ENCODE results near the gene IPCEF1.

GRCh38 chr6:154274168-154274567 is 82.4 kb downstream of the IPCEF1 start:
- TF ChIP-seq SP1 (IDR thresholded peaks at IDR 0.05) = no peak
- no peak for TF ChIP-seq FOXA1 (IDR thresholded peaks at IDR 0.05)
- TF ChIP-seq FOXK2 (IDR thresholded peaks at IDR 0.05) = no peak
- no peak for TF ChIP-seq ELF4 (IDR thresholded peaks at IDR 0.05)
- no peak for TF ChIP-seq BHLHE40 (IDR thresholded peaks at IDR 0.05; ENCODE audit: borderline replicate concordance)
- TF ChIP-seq PKNOX1 (IDR thresholded peaks at IDR 0.05) = peak; percentile 18; the same call in 1 of the 2 replicates
- TF ChIP-seq FOXM1 (IDR thresholded peaks at IDR 0.05; ENCODE audit: borderline replicate concordance) = no peak
- TF ChIP-seq SUZ12 (IDR thresholded peaks at IDR 0.05) = no peak
- no peak for TF ChIP-seq LEF1 (IDR thresholded peaks at IDR 0.05; ENCODE audit: borderline replicate concordance)
- no peak for TF ChIP-seq NFRKB (IDR thresholded peaks at IDR 0.05)
